Measurements from ENCODE around the gene KLRG1.

- TF ChIP-seq POLR2A (IDR thresholded peaks at IDR 0.05; ENCODE audit: low read length): no peak
- TF ChIP-seq GATA1 (IDR thresholded peaks at IDR 0.05; ENCODE audit: low read depth, low read length): no peak
These were observed 19.4 kb upstream of the KLRG1 start for GRCh38 chr12:8969861-8970411.

Measured in erythroblast (primary cell).